Effector CD4-positive, alpha-beta T cell (primary cell): Measurements from ENCODE around the gene KCNG2.

Source experiments
- DNase-seq: peaks from one replicate; pipeline ENCODE4 v3.0.0-alpha.2; 2020

The KCNG2 gene

GRCh38 chr18:79823120-79823519 lies 25.4 kb downstream of the KCNG2 start:
- DNase-seq = no peak

- no peak for DNase-seq
Measured at GRCh38 chr18:79825913-79826312, 28.2 kb downstream of the KCNG2 start.

GRCh38 chr18:79826966-79827365 lies 29.2 kb downstream of the KCNG2 start:
- no peak for DNase-seq

GRCh38 chr18:79828258-79828657 lies 30.5 kb downstream of the KCNG2 start:
- DNase-seq = no peak

- no peak for DNase-seq
Measured at GRCh38 chr18:79829136-79829854, 31.6 kb downstream of the KCNG2 start.

- no peak for DNase-seq
Measured at GRCh38 chr18:79832169-79832568, 34.4 kb downstream of the KCNG2 start.

GRCh38 chr18:79834834-79835233 lies 37.1 kb downstream of the KCNG2 start:
- no peak for DNase-seq

GRCh38 chr18:79841936-79842335 lies 44.2 kb downstream of the KCNG2 start:
- no peak for DNase-seq

- no peak for DNase-seq
Measured at GRCh38 chr18:79844999-79845563, 47.3 kb downstream of the KCNG2 start.

GRCh38 chr18:79846936-79847557 lies 49.3 kb downstream of the KCNG2 start:
- no peak for DNase-seq

GRCh38 chr18:79847606-79848293 lies 50.0 kb downstream of the KCNG2 start:
- no peak for DNase-seq

- DNase-seq = no peak
Measured at GRCh38 chr18:79848294-79848578, 50.5 kb downstream of the KCNG2 start.

- DNase-seq = no peak
Measured at GRCh38 chr18:79848579-79849327, 51.0 kb downstream of the KCNG2 start.

- DNase-seq = no peak
Measured at GRCh38 chr18:79849328-79850207, 51.8 kb downstream of the KCNG2 start.

- no peak for DNase-seq
Measured at GRCh38 chr18:79850731-79851130, 53.0 kb downstream of the KCNG2 start.

GRCh38 chr18:79851489-79851888 lies 53.8 kb downstream of the KCNG2 start:
- no peak for DNase-seq

- no peak for DNase-seq
Measured at GRCh38 chr18:79851950-79852349, 54.2 kb downstream of the KCNG2 start.

GRCh38 chr18:79852561-79853302 lies 55.0 kb downstream of the KCNG2 start:
- DNase-seq = no peak

GRCh38 chr18:79853303-79853992 lies 55.7 kb downstream of the KCNG2 start:
- no peak for DNase-seq

GRCh38 chr18:79853993-79854364 lies 56.2 kb downstream of the KCNG2 start:
- no peak for DNase-seq
